ENCODE data around the gene RHEBL1. TPM values are rescaled to one million over a fixed set of nuclear protein-coding genes. Genes with fewer than 3 reads are reported as not detected.
A peak's percentile ranks its signal among the peaks of the same experiment; 100 is the strongest.

The RHEBL1 gene
- total and polyA plus RNA-seq, 2 of the 4 experiments (the other 2 are of a cell fraction), result 0.62 to 0.72 TPM

DNA sequence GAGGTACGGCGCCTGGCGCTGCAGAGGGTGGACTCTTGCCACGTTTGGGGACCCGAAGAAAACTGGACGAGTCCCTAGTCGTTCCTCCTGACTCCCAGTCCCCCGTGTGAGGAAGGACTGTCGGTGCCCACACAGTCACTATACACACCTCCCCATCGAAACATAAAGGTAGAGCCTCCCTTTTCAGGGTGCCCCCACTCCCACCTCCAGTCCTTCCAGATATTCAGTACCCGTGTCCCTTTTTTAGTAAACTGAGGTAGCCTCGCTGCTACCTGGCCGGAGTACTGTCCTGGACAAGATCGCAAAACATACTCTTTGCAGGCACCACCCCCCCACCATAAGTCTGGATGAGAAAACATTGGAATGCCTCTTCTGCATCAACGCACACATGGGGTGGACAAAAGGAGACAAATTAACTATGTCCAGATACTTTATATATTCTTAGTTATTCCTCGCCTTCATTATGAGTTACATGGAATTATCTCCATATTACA is 8.6 kb downstream of the RHEBL1 start:
- Histone ChIP-seq H3K9ac (ENCODE audit: low read depth, low read length) (peak overlapping the region; percentile 91), H3K9me3 (ENCODE audit: control insufficient read depth, insufficient read depth, low read length) (no peaks in the 10 kb centered on the region), H3K79me1 (ENCODE audit: low read depth in 1 of 2, low read length in 2 of 2) (peaks cover 9 to 43% of the 10 kb centered on the region in 2 experiments; a peak in 3 of 4 replicates), H3K23ac (ENCODE audit: low read depth, low read length) (peak overlapping the region; percentile 98), H3K36me3 (ENCODE audit: control insufficient read depth, insufficient read depth, low read length) (no peaks in the 10 kb centered on the region), H2AK9ac (replicated peaks; ENCODE audit: low read depth, low read length, poor library complexity) (peak overlapping the region; percentile 98), H3K56ac (ENCODE audit: extremely low read depth, insufficient read depth, low read length) (peak overlapping the region; percentile 94), H3K27ac (ENCODE audit: insufficient read depth, low read length) (peak overlapping the region; percentile 98), H2AFZ (replicated peaks; ENCODE audit: low read length, poor library complexity) (peak overlapping the region; percentile 100), H4K5ac (ENCODE audit: low read depth, low read length) (peak overlapping the region; percentile 65), H3K4ac (ENCODE audit: low read depth, low read length) (peak overlapping the region; percentile 97), H3K4me1 (ENCODE audit: control insufficient read depth, insufficient read depth, low read length) (peaks cover 5% of the 10 kb centered on the region), H2BK5ac (ENCODE audit: low read depth, low read length, poor library complexity, severe bottlenecking) (peak overlapping the region; percentile 95), H4K91ac (ENCODE audit: insufficient read depth, low read depth, low read length) (peak overlapping the region; percentile 97), H2BK20ac (ENCODE audit: low read depth, low read length) (0 out of 2 replicates have a peak overlapping the region, but pooled peaks have one; percentile 50), H3K9me1 (ENCODE audit: insufficient read depth, low read length) (peaks cover 9% of the 10 kb centered on the region), H4K20me1 (ENCODE audit: insufficient read depth, low read length) (peaks cover 33% of the 10 kb centered on the region), H3K27me3 (ENCODE audit: control insufficient read depth, insufficient read depth, low read length) (no peaks in the 10 kb centered on the region), H4K8ac (ENCODE audit: low read depth in 2 of 2, low read length in 2 of 2) (peak overlapping the region; percentile 82 to 99), H3K4me2 (ENCODE audit: low read depth, low read length) (peak overlapping the region; percentile 88), H2BK120ac (ENCODE audit: low read depth, low read length) (peak overlapping the region; percentile 88; the same call in 1 of the 2 replicates), H2BK15ac (ENCODE audit: low read depth, low read length) (peak overlapping the region; percentile 67; the same call in 1 of the 3 replicates), H3K4me3 (ENCODE audit: insufficient read depth, low read depth, low read length) (peak overlapping the region; percentile 81), H3K14ac (replicated peaks; ENCODE audit: low read depth, low read length) (peak overlapping the region; percentile 96), H2AK5ac (ENCODE audit: low read depth, low read length) (peak overlapping the region; percentile 77), H3K18ac (ENCODE audit: low read depth, low read length) (peak overlapping the region; percentile 18)
- intact Hi-C loops (cut with micrococcal nuclease), result no loop called here
- dilution Hi-C loops (cut with HindIII; ENCODE audit: low sequenced_read_pairs, unreplicated experiment), result no loop called here
- ChIA-PET CTCF (interaction anchor here (0.9 kb wide), 1 partner anchor 49 kb away, joined by 3 read pairs; no protein-coding TSS in a partner anchor), POLR2A (ENCODE audit: unreplicated experiment) (no interaction called here)
- TF ChIP-seq SMC3 (IDR thresholded peaks at IDR 0.05; ENCODE audit: low read depth, low read length) (no peak), MXI1 (IDR thresholded peaks at IDR 0.05; ENCODE audit: borderline replicate concordance, low read depth, low read length) (no peak), MAFK (IDR thresholded peaks at IDR 0.05; ENCODE audit: low read depth, low read length) (no peak), CHD1 (IDR thresholded peaks at IDR 0.05; ENCODE audit: low read depth, low read length) (no peak), MAZ (IDR thresholded peaks at IDR 0.05; ENCODE audit: borderline replicate concordance, low read depth, low read length) (no peak), POLR2A (IDR thresholded peaks at IDR 0.05; ENCODE audit: low read depth, low read length) (no peak), RFX5 (IDR thresholded peaks at IDR 0.05; ENCODE audit: low read depth, low read length) (no peak), NFE2L2 (IDR thresholded peaks at IDR 0.05; ENCODE audit: low read depth, low read length) (no peak), RCOR1 (IDR thresholded peaks at IDR 0.05; ENCODE audit: insufficient replicate concordance, low read length) (no peak), FOS (IDR thresholded peaks at IDR 0.05; ENCODE audit: low read depth, low read length) (no peak), CEBPB (IDR thresholded peaks at IDR 0.05; ENCODE audit: low read depth, low read length) (no peak)
- TF ChIP-seq, protein P1, sequence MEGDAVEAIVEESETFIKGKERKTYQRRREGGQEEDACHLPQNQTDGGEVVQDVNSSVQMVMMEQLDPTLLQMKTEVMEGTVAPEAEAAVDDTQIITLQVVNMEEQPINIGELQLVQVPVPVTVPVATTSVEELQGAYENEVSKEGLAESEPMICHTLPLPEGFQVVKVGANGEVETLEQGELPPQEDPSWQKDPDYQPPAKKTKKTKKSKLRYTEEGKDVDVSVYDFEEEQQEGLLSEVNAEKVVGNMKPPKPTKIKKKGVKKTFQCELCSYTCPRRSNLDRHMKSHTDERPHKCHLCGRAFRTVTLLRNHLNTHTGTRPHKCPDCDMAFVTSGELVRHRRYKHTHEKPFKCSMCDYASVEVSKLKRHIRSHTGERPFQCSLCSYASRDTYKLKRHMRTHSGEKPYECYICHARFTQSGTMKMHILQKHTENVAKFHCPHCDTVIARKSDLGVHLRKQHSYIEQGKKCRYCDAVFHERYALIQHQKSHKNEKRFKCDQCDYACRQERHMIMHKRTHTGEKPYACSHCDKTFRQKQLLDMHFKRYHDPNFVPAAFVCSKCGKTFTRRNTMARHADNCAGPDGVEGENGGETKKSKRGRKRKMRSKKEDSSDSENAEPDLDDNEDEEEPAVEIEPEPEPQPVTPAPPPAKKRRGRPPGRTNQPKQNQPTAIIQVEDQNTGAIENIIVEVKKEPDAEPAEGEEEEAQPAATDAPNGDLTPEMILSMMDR (conservative IDR thresholded peaks at IDR 0.05; ENCODE audit: low read depth, low read length), result no peak
- TF ChIP-seq, protein P2, sequence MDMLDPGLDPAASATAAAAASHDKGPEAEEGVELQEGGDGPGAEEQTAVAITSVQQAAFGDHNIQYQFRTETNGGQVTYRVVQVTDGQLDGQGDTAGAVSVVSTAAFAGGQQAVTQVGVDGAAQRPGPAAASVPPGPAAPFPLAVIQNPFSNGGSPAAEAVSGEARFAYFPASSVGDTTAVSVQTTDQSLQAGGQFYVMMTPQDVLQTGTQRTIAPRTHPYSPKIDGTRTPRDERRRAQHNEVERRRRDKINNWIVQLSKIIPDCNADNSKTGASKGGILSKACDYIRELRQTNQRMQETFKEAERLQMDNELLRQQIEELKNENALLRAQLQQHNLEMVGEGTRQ (IDR thresholded peaks at IDR 0.05; ENCODE audit: low read depth, low read length), result no peak
- TF ChIP-seq, protein P3, sequence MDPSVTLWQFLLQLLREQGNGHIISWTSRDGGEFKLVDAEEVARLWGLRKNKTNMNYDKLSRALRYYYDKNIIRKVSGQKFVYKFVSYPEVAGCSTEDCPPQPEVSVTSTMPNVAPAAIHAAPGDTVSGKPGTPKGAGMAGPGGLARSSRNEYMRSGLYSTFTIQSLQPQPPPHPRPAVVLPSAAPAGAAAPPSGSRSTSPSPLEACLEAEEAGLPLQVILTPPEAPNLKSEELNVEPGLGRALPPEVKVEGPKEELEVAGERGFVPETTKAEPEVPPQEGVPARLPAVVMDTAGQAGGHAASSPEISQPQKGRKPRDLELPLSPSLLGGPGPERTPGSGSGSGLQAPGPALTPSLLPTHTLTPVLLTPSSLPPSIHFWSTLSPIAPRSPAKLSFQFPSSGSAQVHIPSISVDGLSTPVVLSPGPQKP (IDR thresholded peaks at IDR 0.05; ENCODE audit: borderline replicate concordance, low read depth, low read length), result no peak
- ATAC-seq (ENCODE audit: low read depth) (no peak), DNase-seq (no peak)
- in situ Hi-C loops (cut with MboI; ENCODE audit: low sequenced_read_pairs), result loop anchor here (5.0 kb wide), 1 partner anchor 176 kb away; no protein-coding TSS in a partner anchor
- no TSS peak for BruUV-seq (replicated peaks)
- 0% methylated on average over 1 of the region's 16 CpGs; no CpG with 5 or more reads in 1 of the 2 experiments for WGBS, 2 experiments (ENCODE audit: extremely low coverage in 2 of 2, insufficient read length in 1 of 2)

Data from IMR-90 (cell line).